Measurements from ENCODE around the gene SERPINA10. TPM values are rescaled to one million over a fixed set of nuclear protein-coding genes. Genes with fewer than 3 reads are reported as not detected.

The SERPINA10 gene
- total and polyA plus RNA-seq, 2 of the 13 experiments (the other 11 are each of a cell fraction or from before 2014, with no cell fraction given) = 20.1 to 20.2 TPM

GRCh38 chr14:94340533-94340932, 47.5 kb upstream of the SERPINA10 start (continued):
- peak; percentile 69; the same call in 1 of the 2 replicates for TF ChIP-seq MEF2D (CRISPR knock-in tag; IDR thresholded peaks at IDR 0.05)
- TF ChIP-seq KLF16 (CRISPR knock-in tag; IDR thresholded peaks at IDR 0.05) = 0 out of 4 replicates have a peak, but pooled peaks of 1 of the 2 experiments have one; percentile 49
- no peak for TF ChIP-seq SRY (CRISPR knock-in tag; IDR thresholded peaks at IDR 0.05)
- peak; percentile 29; the same call in 1 of the 2 replicates for TF ChIP-seq ZNF317 (CRISPR knock-in tag; IDR thresholded peaks at IDR 0.05)
- peak; percentile 66; the same call in 1 of the 2 replicates for TF ChIP-seq FOXK1 (CRISPR knock-in tag; IDR thresholded peaks at IDR 0.05; ENCODE audit: borderline replicate concordance, low read depth)
- TF ChIP-seq ZC3H13 (CRISPR knock-in tag; IDR thresholded peaks at IDR 0.05) = no peak
- TF ChIP-seq ZNF354B (CRISPR knock-in tag; IDR thresholded peaks at IDR 0.05) = no peak
- peak; percentile 92 for TF ChIP-seq NCOA2 (CRISPR knock-in tag; IDR thresholded peaks at IDR 0.05)
- peak; percentile 51; the same call in 1 of the 2 replicates for TF ChIP-seq THAP11 (CRISPR knock-in tag; IDR thresholded peaks at IDR 0.05)
- TF ChIP-seq, protein P1, sequence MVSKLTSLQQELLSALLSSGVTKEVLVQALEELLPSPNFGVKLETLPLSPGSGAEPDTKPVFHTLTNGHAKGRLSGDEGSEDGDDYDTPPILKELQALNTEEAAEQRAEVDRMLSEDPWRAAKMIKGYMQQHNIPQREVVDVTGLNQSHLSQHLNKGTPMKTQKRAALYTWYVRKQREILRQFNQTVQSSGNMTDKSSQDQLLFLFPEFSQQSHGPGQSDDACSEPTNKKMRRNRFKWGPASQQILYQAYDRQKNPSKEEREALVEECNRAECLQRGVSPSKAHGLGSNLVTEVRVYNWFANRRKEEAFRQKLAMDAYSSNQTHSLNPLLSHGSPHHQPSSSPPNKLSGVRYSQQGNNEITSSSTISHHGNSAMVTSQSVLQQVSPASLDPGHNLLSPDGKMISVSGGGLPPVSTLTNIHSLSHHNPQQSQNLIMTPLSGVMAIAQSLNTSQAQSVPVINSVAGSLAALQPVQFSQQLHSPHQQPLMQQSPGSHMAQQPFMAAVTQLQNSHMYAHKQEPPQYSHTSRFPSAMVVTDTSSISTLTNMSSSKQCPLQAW (CRISPR knock-in tag; IDR thresholded peaks at IDR 0.05) = peak; percentile 97
- no peak for TF ChIP-seq ZNF3 (CRISPR knock-in tag; IDR thresholded peaks at IDR 0.05)
- TF ChIP-seq ZNF512 (CRISPR knock-in tag; IDR thresholded peaks at IDR 0.05) = no peak
- TF ChIP-seq, protein P2, sequence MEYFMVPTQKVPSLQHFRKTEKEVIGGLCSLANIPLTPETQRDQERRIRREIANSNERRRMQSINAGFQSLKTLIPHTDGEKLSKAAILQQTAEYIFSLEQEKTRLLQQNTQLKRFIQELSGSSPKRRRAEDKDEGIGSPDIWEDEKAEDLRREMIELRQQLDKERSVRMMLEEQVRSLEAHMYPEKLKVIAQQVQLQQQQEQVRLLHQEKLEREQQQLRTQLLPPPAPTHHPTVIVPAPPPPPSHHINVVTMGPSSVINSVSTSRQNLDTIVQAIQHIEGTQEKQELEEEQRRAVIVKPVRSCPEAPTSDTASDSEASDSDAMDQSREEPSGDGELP (IDR thresholded peaks at IDR 0.05; ENCODE audit: borderline replicate concordance, low read depth) = peak; percentile 57; the same call in 1 of the 2 replicates
- peak; percentile 74 for TF ChIP-seq IRF2 (CRISPR knock-in tag; IDR thresholded peaks at IDR 0.05)
- peak; percentile 96 for TF ChIP-seq MEIS2 (CRISPR knock-in tag; IDR thresholded peaks at IDR 0.05)
- peak; percentile 85 for TF ChIP-seq ATF2 (CRISPR knock-in tag; IDR thresholded peaks at IDR 0.05)
- no peak for TF ChIP-seq AKNA (CRISPR knock-in tag; IDR thresholded peaks at IDR 0.05; ENCODE audit: borderline replicate concordance)
- TF ChIP-seq ZNF614 (CRISPR knock-in tag; IDR thresholded peaks at IDR 0.05; ENCODE audit: borderline replicate concordance) = 0 out of 2 replicates have a peak, but pooled peaks have one; percentile 39
- peak; percentile 84; the same call in 1 of the 2 replicates for TF ChIP-seq FOXO1 (CRISPR knock-in tag; IDR thresholded peaks at IDR 0.05)

Data from HepG2 (cell line).